Neural cell (in vitro differentiated cells): Measurements from ENCODE around the gene DEPDC1.
"Not testable (repeated sequence)": the region's sequence is repeated elsewhere in the genome, so short reads cannot be mapped to it uniquely, and the experiment has no call there.

Source experiments
- CTCF ChIP-seq: fragments of 450-650 bp; IDR thresholded peaks from 2 replicates; pipeline ENCODE4 v1.5.1; 2014; ENCODE audit warnings: antibody characterized with exemption, mild to moderate bottlenecking, moderate library complexity; ENCODE audit not compliant: poor library complexity, severe bottlenecking
- POLR2AphosphoS5 ChIP-seq: IDR thresholded peaks from 2 replicates; pipeline ENCODE4 v1.6.1; 2012
- REST ChIP-seq: IDR thresholded peaks from 2 replicates; pipeline ENCODE4 v1.6.1; 2012; ENCODE audit warnings: borderline replicate concordance
- TAF1 ChIP-seq: IDR thresholded peaks from 2 replicates; pipeline ENCODE4 v1.6.1; 2012; ENCODE audit warnings: low read depth

- not testable (repeated sequence) for TF ChIP-seq CTCF, POLR2AphosphoS5, TAF1, REST
These were observed 20.3 kb downstream of the DEPDC1 start for GRCh38 chr1:68476626-68477025.
